MM.1S (cell line): Measurements from ENCODE around the gene CS.
"Not testable (repeated sequence)": the region's sequence is repeated elsewhere in the genome, so short reads cannot be mapped to it uniquely, and the experiment has no call there.

Experiments used
- DNase-seq: peaks from one replicate; pipeline ENCODE4 v3.0.0-alpha.2; 2015
- H2AFZ ChIP-seq: fragments of 300-600 bp; sonication (generic); 2 replicates; pipeline ENCODE4 v1.6.0; 2016; ENCODE audit warnings: antibody characterized with exemption, low read length
- H3F3A ChIP-seq: fragments of 300-600 bp; sonication (generic); 2 replicates; pipeline ENCODE4 v1.6.1; 2016; ENCODE audit warnings: mild to moderate bottlenecking, antibody characterized with exemption, low read length, moderate library complexity, mixed read lengths; ENCODE audit not compliant: insufficient read depth
- H3K27ac ChIP-seq: fragments of 300-600 bp; sonication (generic); 2 replicates; pipeline ENCODE4 v1.5.1; 2016; ENCODE audit warnings: mild to moderate bottlenecking, low read length
- H3K27me3 ChIP-seq: fragments of 300-600 bp; sonication (generic); replicated peaks from 2 replicates; pipeline ENCODE4 v1.6.0; 2016; ENCODE audit warnings: low read length; ENCODE audit not compliant: insufficient read depth
- H3K36me3 ChIP-seq: fragments of 300-600 bp; sonication (generic); replicated peaks from 2 replicates; pipeline ENCODE4 v1.6.1; 2016; ENCODE audit warnings: mild to moderate bottlenecking, low read length, mixed read lengths; ENCODE audit not compliant: insufficient read depth
- H3K4me1 ChIP-seq: fragments of 300-600 bp; sonication (generic); 2 replicates; pipeline ENCODE4 v1.6.1; 2016; ENCODE audit warnings: low read length, mixed read lengths
- H3K4me2 ChIP-seq: fragments of 300-600 bp; sonication (generic); 2 replicates; pipeline ENCODE4 v1.6.0; 2016; ENCODE audit warnings: low read depth, low read length
- H3K4me3 ChIP-seq: fragments of 300-600 bp; sonication (generic); 2 replicates; pipeline ENCODE4 v1.5.1; 2016; ENCODE audit warnings: low read length, mixed read lengths
- H3K79me2 ChIP-seq: fragments of 300-600 bp; sonication (generic); 2 replicates; pipeline ENCODE4 v1.6.1; 2016; ENCODE audit warnings: mixed run types, low read length, mixed read lengths
- H3K9ac ChIP-seq: fragments of 300-600 bp; sonication (generic); 2 replicates; pipeline ENCODE4 v1.6.1; 2016; ENCODE audit warnings: low read length, mixed read lengths
- H3K9me2 ChIP-seq: fragments of 300-600 bp; sonication (generic); replicated peaks from 2 replicates; pipeline ENCODE4 v1.6.1; 2016; ENCODE audit warnings: mild to moderate bottlenecking, low read length, mixed read lengths; ENCODE audit not compliant: insufficient read depth
- H3K9me3 ChIP-seq: fragments of 300-600 bp; sonication (generic); replicated peaks from 2 replicates; pipeline ENCODE4 v1.6.1; 2016; ENCODE audit warnings: mild to moderate bottlenecking, low read length, mixed read lengths; ENCODE audit not compliant: insufficient read depth
- H4K20me1 ChIP-seq: fragments of 300-600 bp; sonication (generic); 2 replicates; pipeline ENCODE4 v1.6.1; 2016; ENCODE audit warnings: mild to moderate bottlenecking, low read length, moderate library complexity, mixed read lengths; ENCODE audit not compliant: insufficient read depth
- CTCF ChIP-seq: fragments of 300-600 bp; sonication (generic); IDR thresholded peaks from 2 replicates; pipeline ENCODE4 v1.5.1; 2016; ENCODE audit warnings: antibody characterized with exemption, low read length, mixed read lengths
- EZH2 ChIP-seq: fragments of 300-600 bp; sonication (generic); optimal IDR thresholded peaks from 2 replicates; pipeline ENCODE3; 2017; ENCODE audit warnings: low read depth, mild to moderate bottlenecking, antibody characterized with exemption, low read length, mixed read lengths
- EZH2phosphoT487 ChIP-seq: fragments of 300-600 bp; sonication (generic); IDR thresholded peaks from 2 replicates; pipeline ENCODE4 v1.6.1; 2018; ENCODE audit warnings: antibody characterized with exemption, low read length

Gene CS

DNA sequence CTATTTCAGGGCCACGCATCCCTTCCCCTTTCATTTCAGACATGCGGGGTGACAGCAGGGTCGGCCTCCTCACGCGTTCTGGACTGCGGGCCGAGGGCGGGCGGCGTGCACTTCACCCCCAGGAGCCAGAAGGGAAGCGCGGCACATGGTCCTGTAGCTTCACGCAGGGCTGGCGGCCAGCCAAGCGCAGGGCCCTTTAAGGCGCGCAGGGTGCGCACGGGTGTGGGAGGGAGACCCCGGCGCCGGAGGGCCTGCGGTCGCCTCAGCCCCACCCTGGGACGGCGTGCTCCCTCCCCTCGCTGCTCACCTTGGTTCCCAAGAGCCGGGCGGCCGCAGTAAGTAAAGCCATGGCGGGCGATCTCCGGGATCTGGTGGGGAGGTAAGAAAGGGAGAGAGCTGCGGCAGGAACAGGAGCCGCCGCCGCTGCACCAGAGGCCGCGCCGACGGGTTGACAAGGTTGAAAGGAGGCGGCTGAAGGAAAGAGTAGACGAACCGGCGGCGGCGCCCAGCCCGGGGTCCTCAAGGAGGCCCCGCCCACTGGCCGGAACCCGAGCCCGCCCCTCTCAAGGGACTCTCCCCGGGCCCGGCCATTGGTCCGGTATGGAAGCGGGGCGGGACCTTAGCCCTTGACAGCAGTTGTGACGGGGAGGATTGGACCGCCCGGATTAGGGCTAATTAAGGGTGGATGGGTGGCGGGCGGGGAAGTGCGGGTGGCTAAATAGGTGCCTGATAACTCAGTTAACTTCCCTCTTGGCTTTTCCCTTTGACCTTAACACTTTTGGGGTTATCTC is at the start of gene CS:
CS (minus strand) TSS at position 478 of the 791 bp plus-strand sequence; CDS start at position 349, 129 bp downstream.
- TF ChIP-seq CTCF (no peak), EZH2phosphoT487 (no peak), EZH2 (no peak)
- H2AFZ ChIP-seq = peak within 1 kb of the TSS; percentile 81

DNA sequence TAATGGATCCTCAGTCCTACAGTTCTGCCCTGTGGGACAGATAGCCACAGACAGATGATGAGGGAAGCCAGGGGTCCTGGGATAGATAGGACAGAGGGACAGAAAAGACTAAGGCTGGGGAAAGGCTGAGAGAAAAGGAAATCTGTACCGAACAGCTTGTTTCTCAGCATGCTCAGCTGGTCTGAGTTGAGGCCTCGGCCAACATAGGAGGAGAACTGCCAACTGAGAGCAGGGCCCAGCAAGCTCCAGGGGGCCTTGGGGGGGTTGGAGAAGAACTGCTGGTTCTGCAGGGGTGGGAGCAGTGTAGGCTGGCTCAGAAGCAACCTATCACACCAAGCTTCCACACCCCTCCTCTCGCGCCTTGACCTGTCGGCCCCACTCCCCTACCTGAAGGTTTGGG is 48.6 kb upstream of the CS start:
- Histone ChIP-seq H3K4me1 (no peaks in the 10 kb centered on the region), H3F3A (no peaks in the 10 kb centered on the region), H3K27me3 (no peaks in the 10 kb centered on the region), H4K20me1 (no peaks in the 10 kb centered on the region), H3K9me2 (no peaks in the 10 kb centered on the region), H3K4me2 (no peak overlapping the region), H3K36me3 (peaks cover 21% of the 10 kb centered on the region), H3K9ac (no peak overlapping the region), H3K9me3 (no peaks in the 10 kb centered on the region), H2AFZ (no peak overlapping the region), H3K27ac (no peak overlapping the region), H3K79me2 (peaks cover 6% of the 10 kb centered on the region; the same call in 1 of the 2 replicates), H3K4me3 (no peak overlapping the region)
- TF ChIP-seq EZH2phosphoT487 (no peak), EZH2 (no peak)
- DNase-seq = no peak

More for the DNA sequence above, at the start of gene CS:
- Histone ChIP-seq H3K9ac (peak within 1 kb of the TSS; percentile 76), H3K27me3 (no peaks in the 10 kb centered on the region), H3K9me2 (no peaks in the 10 kb centered on the region), H3K4me1 (peaks cover 26% of the 10 kb centered on the region), H3F3A (peaks cover 21% of the 10 kb centered on the region), H4K20me1 (no peaks in the 10 kb centered on the region), H3K79me2 (peaks cover 62% of the 10 kb centered on the region), H3K36me3 (no peaks in the 10 kb centered on the region; the same call in 1 of the 2 replicates), H3K4me2 (peak within 1 kb of the TSS; percentile 91), H3K9me3 (no peaks in the 10 kb centered on the region), H3K4me3 (peak within 1 kb of the TSS; percentile 95), H3K27ac (peak within 1 kb of the TSS; percentile 74)
- DNase-seq = peak; percentile 99

GRCh38 chr12:56347255-56347654 is 47.1 kb upstream of the CS start:
- not testable (repeated sequence) for H3K4me2 ChIP-seq, H3F3A ChIP-seq, H3K9ac ChIP-seq, H3K9me2 ChIP-seq, H3K4me1 ChIP-seq, H3K79me2 ChIP-seq, H3K4me3 ChIP-seq, H3K27ac ChIP-seq, H4K20me1 ChIP-seq, DNase-seq, H3K9me3 ChIP-seq, H2AFZ ChIP-seq, H3K27me3 ChIP-seq
- H3K36me3 ChIP-seq = peaks cover 17% of the 10 kb centered on the region

DNA sequence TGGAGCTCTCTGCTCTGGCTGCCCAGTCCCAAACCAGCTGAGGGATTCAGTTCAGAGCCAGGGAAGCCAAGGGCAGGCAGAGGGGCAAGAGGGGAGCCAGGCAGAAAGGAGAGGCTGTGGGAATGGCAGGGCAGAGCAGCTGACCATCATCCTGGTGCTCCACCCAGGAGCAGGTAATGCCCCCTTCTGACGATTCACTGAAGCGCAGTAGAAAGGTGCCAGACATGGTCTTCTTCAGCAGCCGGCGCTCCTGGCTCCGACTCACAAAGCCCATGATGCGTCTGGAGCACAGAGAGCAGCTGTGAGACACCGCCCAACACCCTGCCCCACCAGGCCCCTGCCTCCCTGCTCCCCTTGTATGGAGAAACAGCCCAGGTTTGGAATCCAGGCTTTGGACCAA is 46.5 kb upstream of the CS start:
- no peaks in the 10 kb centered on the region for H3F3A ChIP-seq
- no peaks in the 10 kb centered on the region for H3K9me2 ChIP-seq
- H3K4me3 ChIP-seq = no peak overlapping the region
- no peak for DNase-seq
- H2AFZ ChIP-seq = no peak overlapping the region
- no peak overlapping the region for H3K9ac ChIP-seq
- no peak overlapping the region for H3K4me2 ChIP-seq
- H3K9me3 ChIP-seq = no peaks in the 10 kb centered on the region
- H3K36me3 ChIP-seq = peaks cover 17% of the 10 kb centered on the region
- H3K27me3 ChIP-seq = no peaks in the 10 kb centered on the region
- no peaks in the 10 kb centered on the region for H3K4me1 ChIP-seq
- H3K27ac ChIP-seq = no peak overlapping the region
- peaks cover 5% of the 10 kb centered on the region; the same call in 1 of the 2 replicates for H3K79me2 ChIP-seq
- no peak for TF ChIP-seq EZH2phosphoT487
- TF ChIP-seq CTCF = peak; percentile 18
- no peak for TF ChIP-seq EZH2
- H4K20me1 ChIP-seq = no peaks in the 10 kb centered on the region

DNA sequence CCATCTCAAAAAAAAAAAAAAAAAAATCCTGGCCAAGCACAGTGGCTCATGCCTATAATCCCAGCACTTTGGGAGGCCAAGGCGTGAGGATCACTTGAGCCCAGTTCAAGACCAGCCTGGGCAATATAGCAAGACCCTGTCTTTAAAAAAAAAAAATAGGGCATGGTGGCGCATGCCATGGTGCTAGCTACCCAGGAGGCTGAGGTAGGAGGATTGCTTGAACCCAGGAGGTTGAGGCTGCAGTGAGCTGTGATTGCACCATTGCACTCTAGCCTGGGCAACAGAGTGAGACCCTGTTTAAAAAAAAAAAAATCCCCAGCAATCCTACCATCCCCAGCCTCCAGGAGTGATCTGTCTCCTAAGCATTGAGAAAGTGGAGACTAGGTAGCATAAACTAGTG is 42.2 kb upstream of the CS start:
- not testable (repeated sequence) for H3K9ac ChIP-seq, DNase-seq, H3K9me3 ChIP-seq, H2AFZ ChIP-seq, H3K4me3 ChIP-seq, H4K20me1 ChIP-seq, H3K36me3 ChIP-seq, H3K4me2 ChIP-seq, H3K27me3 ChIP-seq, H3K27ac ChIP-seq, H3K9me2 ChIP-seq
- Histone ChIP-seq H3K79me2 (peaks cover 19% of the 10 kb centered on the region), H3F3A (peaks cover 30% of the 10 kb centered on the region), H3K4me1 (peaks cover 28% of the 10 kb centered on the region)
